GM12892 (cell line): ENCODE measurements around the gene CCDC194.

Source experiments
- POLR2A ChIP-seq: IDR thresholded peaks from 2 replicates; pipeline ENCODE4 v1.6.1; 2011; ENCODE audit warnings: low read depth, low read length, control low read depth
- POLR2AphosphoS5 ChIP-seq: IDR thresholded peaks from 2 replicates; pipeline ENCODE4 v1.6.1; 2011; ENCODE audit warnings: low read depth, low read length, control low read depth

- TF ChIP-seq POLR2AphosphoS5, result no peak
- TF ChIP-seq POLR2A, result no peak
Measured at GRCh38 chr19:17346109-17346671, 47.8 kb downstream of the CCDC194 start.
